ENCODE results near the gene CSNK1G3.
"Not testable (repeated sequence)": the region's sequence is repeated elsewhere in the genome, so short reads cannot be mapped to it uniquely, and the experiment has no call there.

The CSNK1G3 gene

GRCh38 chr5:123561230-123561629, 49.3 kb downstream of the CSNK1G3 start:
- DNase-seq: no peak

GRCh38 chr5:123571927-123572326, 60.0 kb downstream of the CSNK1G3 start:
- DNase-seq: peak; percentile 62

DNA sequence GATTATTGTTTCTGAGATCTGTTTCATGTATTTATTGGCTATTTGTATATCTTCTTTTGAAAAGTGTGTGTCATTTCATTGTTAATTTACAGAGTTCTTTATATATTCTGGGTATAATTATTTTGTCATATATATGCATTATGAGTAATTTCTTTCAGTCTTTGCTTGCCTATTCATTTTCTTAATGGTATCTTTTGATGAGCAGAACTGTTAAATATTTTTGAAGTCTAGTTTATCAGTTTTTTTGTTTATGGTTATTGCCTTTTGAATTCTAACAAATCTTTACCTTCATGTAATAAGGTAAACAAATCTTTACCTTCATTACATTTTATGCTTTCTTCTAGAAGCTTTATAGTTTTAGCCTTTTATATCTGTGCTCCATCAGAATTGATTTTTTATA, 66.4 kb downstream of the CSNK1G3 start:
- DNase-seq: no peak

GRCh38 chr5:123579410-123579809, 67.4 kb downstream of the CSNK1G3 start:
- DNase-seq: no peak

DNA sequence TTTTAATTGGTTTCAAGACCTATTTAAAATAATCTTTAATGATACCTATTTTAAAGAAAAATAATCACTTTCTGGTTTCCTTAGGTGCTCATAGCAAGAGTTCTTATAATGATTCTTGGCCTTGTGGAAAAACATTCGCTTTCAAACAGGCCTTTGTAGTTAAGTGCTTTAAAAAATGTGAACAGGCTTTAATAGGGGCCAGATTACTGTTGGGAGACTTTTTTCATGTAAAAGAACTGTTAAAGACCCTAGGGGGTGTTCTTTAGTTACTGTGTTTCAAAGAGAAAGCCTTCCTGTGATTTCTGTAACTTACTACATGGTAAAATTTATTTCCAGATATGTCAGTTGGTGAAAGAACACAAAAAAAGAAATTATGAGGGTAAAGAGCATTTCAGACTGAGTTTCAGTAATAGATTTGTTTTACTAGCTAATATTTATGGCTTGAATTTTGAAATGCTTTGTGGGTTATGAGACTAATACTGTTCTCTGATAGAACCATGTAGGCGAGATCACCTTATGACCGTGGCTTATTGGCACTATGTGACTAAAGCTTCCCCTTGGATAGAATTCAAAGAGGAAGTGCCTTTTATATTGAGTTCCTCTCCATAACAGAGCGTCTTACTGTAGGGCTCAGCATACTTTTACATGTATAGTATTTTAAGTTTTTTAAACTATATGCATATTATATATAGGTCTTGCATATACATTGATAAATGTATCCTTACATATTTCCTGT, 70.7 kb downstream of the CSNK1G3 start:
- peak; percentile 12 for DNase-seq

- DNase-seq: no peak
Observed at GRCh38 chr5:123585871-123586270, 73.9 kb downstream of the CSNK1G3 start.

GRCh38 chr5:123594434-123594833, 82.5 kb downstream of the CSNK1G3 start:
- no peak for DNase-seq

DNA sequence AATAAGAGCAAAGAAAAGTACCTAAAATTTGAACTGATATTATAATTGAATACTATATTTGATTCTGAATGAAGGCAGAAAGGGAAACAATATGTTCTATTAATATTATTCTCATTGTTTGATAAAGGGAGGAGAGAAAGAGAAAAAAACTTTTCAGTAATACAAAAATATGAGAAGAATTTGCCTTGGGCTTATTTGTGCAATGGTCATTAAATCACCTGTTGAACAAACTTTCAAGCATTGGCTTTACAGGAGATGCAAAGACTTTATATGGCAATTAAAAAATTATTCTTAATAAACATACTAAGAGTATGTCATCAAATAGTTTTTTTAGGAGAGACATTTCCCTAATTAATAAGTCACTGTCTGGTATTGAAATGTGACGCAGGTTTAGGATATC, 85.0 kb downstream of the CSNK1G3 start:
- DNase-seq: no peak

DNA sequence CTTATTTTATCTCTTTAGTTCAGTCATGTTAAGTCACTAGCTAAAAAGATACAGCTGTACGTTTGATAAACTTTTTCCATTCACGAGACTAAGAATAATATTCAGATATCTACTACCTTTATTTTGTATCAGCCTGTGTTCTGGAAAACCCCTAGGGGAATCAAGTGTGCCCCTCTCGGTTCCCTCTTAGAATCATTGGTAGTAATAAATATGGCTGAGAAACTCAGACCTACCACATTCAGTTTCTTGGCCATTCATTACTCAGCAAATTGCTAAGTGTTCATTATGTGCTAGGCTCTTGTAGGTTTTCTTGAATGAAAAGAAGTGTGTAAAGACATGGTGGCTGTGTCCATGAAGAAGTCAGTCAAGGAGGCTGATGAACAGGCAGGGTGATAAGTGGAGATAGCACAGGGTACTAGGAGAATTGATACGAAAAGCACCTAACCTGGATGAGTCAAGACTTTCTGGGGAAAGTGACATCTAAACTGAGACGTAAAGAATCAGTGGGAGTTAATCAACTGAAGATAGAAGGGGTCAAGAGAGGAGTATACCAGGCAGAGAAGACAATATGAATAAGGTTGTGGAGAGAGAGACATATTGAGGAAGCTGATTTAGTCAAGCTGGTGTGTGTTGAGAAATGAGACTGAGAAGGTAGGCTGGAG, 86.2 kb downstream of the CSNK1G3 start:
- DNase-seq: no peak

- DNase-seq: no peak
Observed at GRCh38 chr5:123599171-123599570, 87.2 kb downstream of the CSNK1G3 start.

- no peak for DNase-seq
Observed at GRCh38 chr5:123601610-123602009, 89.6 kb downstream of the CSNK1G3 start.

GRCh38 chr5:123605822-123606221, 93.8 kb downstream of the CSNK1G3 start:
- no peak for DNase-seq

DNA sequence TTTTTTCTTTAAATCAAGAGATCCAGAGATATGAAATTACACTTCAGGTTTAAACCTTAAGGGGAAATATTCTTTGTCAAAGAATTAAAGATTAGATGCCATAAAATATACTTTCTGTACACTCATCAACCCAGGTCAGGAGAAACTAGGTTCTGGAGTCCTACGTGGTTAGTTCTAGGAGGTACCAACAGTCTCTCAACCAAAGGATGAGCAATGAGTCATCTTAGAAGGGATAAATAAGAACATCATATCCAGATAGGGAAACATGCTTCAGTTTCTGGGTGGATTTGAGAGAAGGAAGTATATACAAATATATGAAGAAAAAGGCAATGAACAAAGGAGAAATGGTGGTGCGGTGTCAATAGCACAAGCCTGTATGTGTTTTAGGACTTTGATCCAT, 98.2 kb downstream of the CSNK1G3 start:
- DNase-seq: no peak

DNA sequence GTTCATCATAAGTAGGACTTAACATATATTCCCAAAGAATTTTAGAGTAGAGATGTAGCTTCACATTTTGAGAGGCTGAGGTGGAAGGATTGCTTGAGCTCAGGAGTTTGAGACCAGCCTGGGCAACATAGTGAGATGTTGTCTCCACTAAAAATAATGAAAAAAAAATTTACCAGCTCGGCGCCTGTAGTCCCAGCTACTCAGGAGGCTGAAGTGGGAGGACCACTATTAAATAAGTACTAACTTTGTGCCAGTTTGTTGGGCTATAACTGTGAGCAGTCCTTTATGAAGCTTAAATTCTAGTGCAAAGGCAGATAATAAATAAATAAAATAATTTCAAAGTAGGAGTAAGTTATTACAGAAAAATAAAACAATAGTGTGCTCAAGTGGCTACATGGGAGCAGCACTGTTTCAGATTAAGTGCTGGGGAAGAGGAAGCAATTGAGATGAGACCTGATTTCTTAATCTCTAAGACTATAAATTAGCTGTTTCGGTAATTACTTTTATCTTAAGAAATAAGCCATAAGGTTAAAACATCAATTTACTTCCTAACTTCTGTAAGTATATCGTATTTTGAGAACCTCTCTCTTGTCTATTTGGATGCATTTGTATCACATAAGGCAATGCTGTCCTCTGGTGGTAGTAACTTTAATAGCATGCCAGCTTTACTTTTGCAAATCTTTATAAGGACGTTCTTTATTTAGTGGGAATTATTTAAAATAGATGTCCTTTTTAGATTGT, 98.9 kb downstream of the CSNK1G3 start:
- peak; percentile 81 for DNase-seq

DNA sequence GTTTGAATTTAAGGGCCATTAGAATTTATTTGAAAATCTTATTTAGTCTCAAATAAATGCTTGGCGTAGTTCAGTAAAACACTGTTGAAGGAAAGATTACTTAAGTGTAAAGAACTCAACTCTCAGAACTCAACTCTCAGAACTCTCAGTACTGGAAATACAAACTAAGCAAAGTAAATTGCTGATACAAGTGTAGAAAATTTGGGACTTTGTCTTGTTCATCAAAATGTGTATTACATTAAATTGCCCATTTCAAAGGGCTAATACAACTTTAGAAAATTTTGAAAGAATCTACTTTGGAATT, 99.4 kb downstream of the CSNK1G3 start:
- DNase-seq: no peak

DNA sequence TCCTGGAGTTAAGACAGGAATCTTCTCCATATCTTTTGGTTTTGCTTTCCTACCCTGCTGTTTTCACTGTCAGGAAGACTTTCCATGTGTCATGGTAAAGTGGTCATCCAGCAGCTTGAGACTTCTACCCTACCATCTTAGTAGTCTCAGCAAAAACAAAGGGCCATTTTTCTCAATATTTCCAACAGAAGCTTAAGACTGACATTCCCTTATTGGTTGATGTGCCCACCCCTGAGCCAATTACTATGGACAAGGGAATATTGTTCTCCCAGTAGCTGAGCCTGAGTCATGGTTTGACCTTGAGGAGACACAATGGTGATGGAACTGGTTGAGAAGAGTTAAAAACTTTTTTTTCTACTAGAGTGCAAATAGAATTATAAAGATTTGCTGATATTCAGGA, 105.6 kb downstream of the CSNK1G3 start:
- DNase-seq: no peak

- DNase-seq: no peak
Observed at GRCh38 chr5:123626051-123626450, 114.1 kb downstream of the CSNK1G3 start.

DNA sequence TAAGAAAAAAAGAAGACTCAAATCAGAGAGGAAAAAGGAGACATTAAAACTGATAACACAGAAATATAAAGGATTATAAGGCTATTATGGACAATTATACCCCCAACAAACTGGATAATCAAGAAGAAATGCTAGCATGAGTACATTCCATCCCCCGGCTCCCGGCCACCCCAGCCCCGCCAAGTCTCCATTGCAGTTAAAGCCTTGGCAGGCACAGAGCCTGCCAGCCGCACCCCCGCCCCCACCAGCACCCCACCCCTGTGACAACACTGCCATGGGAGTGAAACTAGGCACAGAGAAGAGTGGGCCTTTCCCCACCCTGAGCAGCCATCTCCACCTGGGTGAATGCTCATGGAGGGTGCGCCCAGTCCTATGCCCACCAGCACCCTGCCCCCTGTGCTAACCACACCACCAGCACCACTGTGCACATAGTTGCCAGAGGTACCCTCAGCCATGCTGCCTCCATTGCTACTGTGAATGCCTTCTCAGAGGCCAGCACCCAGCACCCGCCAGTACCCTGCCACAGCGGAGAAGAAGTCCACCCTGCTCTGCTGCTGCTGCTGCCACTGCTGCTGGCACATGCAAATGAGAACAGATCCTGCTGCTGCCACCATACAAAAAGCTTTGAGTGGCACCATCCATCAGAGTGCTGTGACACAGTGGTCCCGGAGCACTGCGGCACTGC, 117.0 kb downstream of the CSNK1G3 start:
- DNase-seq: no peak

GRCh38 chr5:123636006-123636405, 124.0 kb downstream of the CSNK1G3 start:
- no peak for DNase-seq

- not testable (repeated sequence) for DNase-seq
Observed at GRCh38 chr5:123637028-123637427, 125.1 kb downstream of the CSNK1G3 start.

GRCh38 chr5:123639244-123639643, 127.3 kb downstream of the CSNK1G3 start:
- no peak for DNase-seq

DNA sequence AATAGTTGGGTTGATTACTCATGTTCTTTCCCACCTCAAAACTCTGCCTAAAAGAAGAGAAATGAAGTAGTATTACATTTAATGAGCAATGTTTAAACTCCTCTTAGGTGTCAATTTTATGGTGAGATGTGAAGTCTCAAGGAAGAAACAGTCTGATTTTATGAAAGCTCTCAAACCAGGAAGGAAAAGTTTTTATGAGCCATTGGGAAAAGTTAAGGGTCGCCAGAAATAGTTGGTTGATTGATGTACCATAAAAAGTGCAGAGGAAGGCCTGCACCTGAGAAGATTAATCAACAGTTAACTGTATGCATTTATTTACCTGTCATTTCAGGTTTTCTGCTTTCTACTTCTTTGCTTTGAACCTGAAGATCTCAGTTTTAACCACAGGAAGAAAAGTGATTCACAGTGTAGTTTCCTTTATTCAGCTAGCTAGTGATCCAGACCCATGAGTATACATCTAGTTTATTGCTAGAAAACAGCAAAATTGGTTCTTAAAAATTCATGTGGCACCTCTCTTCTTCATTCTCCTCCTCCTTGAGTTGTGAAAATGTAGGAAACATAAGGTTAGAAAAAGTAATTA, 133.1 kb downstream of the CSNK1G3 start:
- DNase-seq: no peak

- no peak for DNase-seq
Observed at GRCh38 chr5:123647066-123647465, 135.1 kb downstream of the CSNK1G3 start.

Measured in hematopoietic multipotent progenitor cell treated with erythropoietin and hydrocortisone succinate and interleukin-3 and kit ligand, for 6 days (in vitro differentiated cells).